Measurements from ENCODE around the gene PFKFB3.
A peak's percentile ranks its signal among the peaks of the same experiment; 100 is the strongest.

PFKFB3 gene

GRCh38 chr10:6213257-6213905, 10.6 kb downstream of the PFKFB3 start:
- Histone ChIP-seq H3K4me1 (ENCODE audit: control insufficient read depth, insufficient read depth, low read length, unreplicated experiment) (no peaks in the 10 kb centered on the region), H3K79me2 (ENCODE audit: control insufficient read depth, insufficient read depth, low read length, unreplicated experiment) (peaks cover 43% of the 10 kb centered on the region), H3K27ac (ENCODE audit: low read depth, low read length) (no peak overlapping the region), H3K36me3 (ENCODE audit: insufficient read depth, low read length) (peaks cover 7% of the 10 kb centered on the region; the same call in 1 of the 2 replicates), H2AFZ (ENCODE audit: low read length, unreplicated experiment) (no peak overlapping the region), H3K4me3 (ENCODE audit: low read depth, low read length) (no peak overlapping the region), H3K27me3 (ENCODE audit: insufficient read depth, low read length) (no peaks in the 10 kb centered on the region)

- Histone ChIP-seq H3K36me3 (ENCODE audit: insufficient read depth, low read length) (peaks cover 10% of the 10 kb centered on the region; the same call in 1 of the 2 replicates), H3K27me3 (ENCODE audit: insufficient read depth, low read length) (no peaks in the 10 kb centered on the region), H2AFZ (ENCODE audit: low read length, unreplicated experiment) (no peak overlapping the region), H3K27ac (ENCODE audit: low read depth, low read length) (no peak overlapping the region), H3K4me1 (ENCODE audit: control insufficient read depth, insufficient read depth, low read length, unreplicated experiment) (peaks cover 4% of the 10 kb centered on the region), H3K79me2 (ENCODE audit: control insufficient read depth, insufficient read depth, low read length, unreplicated experiment) (peaks cover 37% of the 10 kb centered on the region), H3K4me3 (ENCODE audit: low read depth, low read length) (no peak overlapping the region)
These were observed 11.2 kb downstream of the PFKFB3 start for GRCh38 chr10:6213908-6214307.

DNA sequence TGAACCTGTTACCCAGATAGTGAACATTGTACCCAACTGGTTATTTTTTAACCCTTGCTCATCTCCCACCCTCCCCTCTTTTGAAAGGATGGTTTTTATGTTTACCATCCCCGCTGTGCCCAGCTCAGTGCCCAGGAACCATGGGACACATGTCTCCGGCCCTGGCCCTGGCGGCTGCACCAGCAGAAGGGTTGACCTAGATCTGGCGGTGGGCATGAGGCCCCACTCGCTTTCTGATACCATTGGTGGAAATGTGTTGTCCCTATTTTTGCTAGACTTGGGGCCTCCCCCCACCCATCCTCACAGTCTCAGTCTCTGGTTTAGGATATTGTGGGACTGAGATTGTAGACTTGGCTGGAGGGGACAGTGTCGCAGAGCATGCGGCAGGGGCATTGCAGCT, 11.9 kb downstream of the PFKFB3 start:
- H3K79me2 ChIP-seq (ENCODE audit: control insufficient read depth, insufficient read depth, low read length, unreplicated experiment): peaks cover 34% of the 10 kb centered on the region
- H3K27ac ChIP-seq (ENCODE audit: low read depth, low read length): no peak overlapping the region
- H3K4me1 ChIP-seq (ENCODE audit: control insufficient read depth, insufficient read depth, low read length, unreplicated experiment): peaks cover 9% of the 10 kb centered on the region

DNA sequence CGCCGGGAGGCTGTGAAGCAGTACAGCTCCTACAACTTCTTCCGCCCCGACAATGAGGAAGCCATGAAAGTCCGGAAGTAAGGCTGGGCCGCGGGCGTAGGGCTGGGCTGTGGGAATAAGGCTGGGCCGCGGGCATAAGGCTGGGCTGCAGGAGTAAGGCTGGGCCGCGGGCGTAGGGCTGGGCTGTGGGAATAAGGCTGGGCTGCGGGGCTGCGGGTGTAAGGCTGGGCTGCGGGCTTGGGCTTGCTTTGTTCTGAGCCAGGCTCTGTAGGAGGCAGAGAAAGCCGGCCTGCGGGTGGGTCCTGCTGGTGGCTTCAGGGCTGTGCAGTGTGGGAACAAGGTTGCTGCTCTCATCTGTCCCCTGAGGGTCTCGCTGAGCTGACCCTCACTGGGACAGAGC, 12.5 kb downstream of the PFKFB3 start:
- Histone ChIP-seq H3K79me2 (ENCODE audit: control insufficient read depth, insufficient read depth, low read length, unreplicated experiment) (peaks cover 34% of the 10 kb centered on the region), H3K27me3 (ENCODE audit: insufficient read depth, low read length) (no peaks in the 10 kb centered on the region), H3K36me3 (ENCODE audit: insufficient read depth, low read length) (peaks cover 10% of the 10 kb centered on the region), H3K4me3 (ENCODE audit: low read depth, low read length) (no peak overlapping the region), H3K27ac (ENCODE audit: low read depth, low read length) (no peak overlapping the region), H3K4me1 (ENCODE audit: control insufficient read depth, insufficient read depth, low read length, unreplicated experiment) (peaks cover 9% of the 10 kb centered on the region), H2AFZ (ENCODE audit: low read length, unreplicated experiment) (no peak overlapping the region)

More for the DNA sequence above, 11.9 kb downstream of the PFKFB3 start:
- Histone ChIP-seq H2AFZ (ENCODE audit: low read length, unreplicated experiment) (no peak overlapping the region), H3K27me3 (ENCODE audit: insufficient read depth, low read length) (no peaks in the 10 kb centered on the region), H3K36me3 (ENCODE audit: insufficient read depth, low read length) (peaks cover 10% of the 10 kb centered on the region), H3K4me3 (ENCODE audit: low read depth, low read length) (no peak overlapping the region)

GRCh38 chr10:6215683-6216484, 13.2 kb downstream of the PFKFB3 start:
- Histone ChIP-seq H3K27me3 (ENCODE audit: insufficient read depth, low read length) (no peaks in the 10 kb centered on the region), H3K79me2 (ENCODE audit: control insufficient read depth, insufficient read depth, low read length, unreplicated experiment) (peaks cover 32% of the 10 kb centered on the region), H3K36me3 (ENCODE audit: insufficient read depth, low read length) (peaks cover 11% of the 10 kb centered on the region), H3K4me1 (ENCODE audit: control insufficient read depth, insufficient read depth, low read length, unreplicated experiment) (peaks cover 9% of the 10 kb centered on the region), H3K27ac (ENCODE audit: low read depth, low read length) (no peak overlapping the region), H2AFZ (ENCODE audit: low read length, unreplicated experiment) (no peak overlapping the region), H3K4me3 (ENCODE audit: low read depth, low read length) (no peak overlapping the region)

DNA sequence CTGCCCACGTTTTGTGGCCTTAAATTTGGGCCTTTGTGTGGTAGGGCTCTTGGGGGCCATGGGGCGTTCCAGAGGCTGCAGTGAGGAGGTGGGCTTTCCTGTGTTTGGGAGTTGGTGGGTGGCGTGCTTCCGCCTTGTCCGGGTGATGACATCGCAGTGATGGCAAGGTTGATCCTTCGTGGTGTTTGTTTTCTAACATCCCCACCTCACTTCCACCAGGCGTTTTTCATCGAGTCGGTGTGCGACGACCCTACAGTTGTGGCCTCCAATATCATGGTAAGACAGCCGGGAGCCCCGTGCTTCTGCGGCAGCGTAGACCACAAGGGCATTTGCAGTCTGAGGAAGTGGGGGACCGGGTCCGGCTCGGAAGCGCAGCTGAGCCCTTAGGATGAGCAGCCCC, 14.2 kb downstream of the PFKFB3 start:
- H3K4me1 ChIP-seq (ENCODE audit: control insufficient read depth, insufficient read depth, low read length, unreplicated experiment): peaks cover 14% of the 10 kb centered on the region
- peaks cover 22% of the 10 kb centered on the region for H3K79me2 ChIP-seq (ENCODE audit: control insufficient read depth, insufficient read depth, low read length, unreplicated experiment)
- no peak overlapping the region for H2AFZ ChIP-seq (ENCODE audit: low read length, unreplicated experiment)
- H3K36me3 ChIP-seq (ENCODE audit: insufficient read depth, low read length): peaks cover 21% of the 10 kb centered on the region
- H3K27ac ChIP-seq (ENCODE audit: low read depth, low read length): no peak overlapping the region
- no peaks in the 10 kb centered on the region for H3K27me3 ChIP-seq (ENCODE audit: insufficient read depth, low read length)
- H3K4me3 ChIP-seq (ENCODE audit: low read depth, low read length): no peak overlapping the region

DNA sequence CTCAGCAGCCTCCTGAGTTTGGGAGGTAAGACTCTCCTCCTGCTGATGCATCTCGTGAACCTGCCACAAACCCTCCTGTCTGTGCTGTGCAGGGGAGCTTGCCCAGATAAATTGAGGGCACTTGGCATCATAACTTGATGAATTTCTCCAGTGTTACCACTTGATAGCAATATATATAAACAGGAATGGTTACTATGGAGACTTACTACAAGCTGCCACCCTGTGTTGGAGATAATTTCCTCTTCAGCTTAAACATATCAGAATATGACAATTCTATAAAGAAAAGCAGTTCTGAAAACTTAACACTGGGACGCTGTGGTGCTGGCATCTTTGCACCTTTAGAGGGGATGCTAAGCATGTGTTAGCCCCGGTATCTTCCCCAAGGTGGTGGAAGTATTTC, 14.9 kb downstream of the PFKFB3 start:
- peaks cover 15% of the 10 kb centered on the region for H3K79me2 ChIP-seq (ENCODE audit: control insufficient read depth, insufficient read depth, low read length, unreplicated experiment)

GRCh38 chr10:6218692-6219493, 16.2 kb downstream of the PFKFB3 start:
- Histone ChIP-seq H3K36me3 (ENCODE audit: insufficient read depth, low read length) (peaks cover 23% of the 10 kb centered on the region), H3K27ac (ENCODE audit: low read depth, low read length) (peak overlapping the region; percentile 13; the same call in 1 of the 2 replicates)

More for the DNA sequence above, 14.9 kb downstream of the PFKFB3 start:
- Histone ChIP-seq H3K4me1 (ENCODE audit: control insufficient read depth, insufficient read depth, low read length, unreplicated experiment) (peaks cover 21% of the 10 kb centered on the region), H3K27ac (ENCODE audit: low read depth, low read length) (peak overlapping the region; percentile 49), H3K36me3 (ENCODE audit: insufficient read depth, low read length) (peaks cover 24% of the 10 kb centered on the region), H3K4me3 (ENCODE audit: low read depth, low read length) (no peak overlapping the region), H3K27me3 (ENCODE audit: insufficient read depth, low read length) (no peaks in the 10 kb centered on the region), H2AFZ (ENCODE audit: low read length, unreplicated experiment) (no peak overlapping the region)

DNA sequence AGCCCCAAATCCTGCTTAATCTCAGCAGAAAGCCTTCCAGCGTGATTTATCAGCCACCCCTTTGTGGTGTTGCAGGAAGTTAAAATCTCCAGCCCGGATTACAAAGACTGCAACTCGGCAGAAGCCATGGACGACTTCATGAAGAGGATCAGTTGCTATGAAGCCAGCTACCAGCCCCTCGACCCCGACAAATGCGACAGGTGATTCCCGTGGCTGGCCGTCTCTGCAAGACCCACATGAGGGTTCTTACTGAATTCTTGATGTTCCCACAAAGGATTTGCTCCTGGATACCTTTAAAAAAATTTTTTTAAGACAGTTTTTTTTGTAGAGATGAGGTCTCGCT, 16.7 kb downstream of the PFKFB3 start:
- peaks cover 4% of the 10 kb centered on the region for H3K79me2 ChIP-seq (ENCODE audit: control insufficient read depth, insufficient read depth, low read length, unreplicated experiment)
- peaks cover 23% of the 10 kb centered on the region for H3K4me1 ChIP-seq (ENCODE audit: control insufficient read depth, insufficient read depth, low read length, unreplicated experiment)
- H3K27me3 ChIP-seq (ENCODE audit: insufficient read depth, low read length): no peaks in the 10 kb centered on the region
- H3K27ac ChIP-seq (ENCODE audit: low read depth, low read length): no peak overlapping the region
- no peak overlapping the region for H3K4me3 ChIP-seq (ENCODE audit: low read depth, low read length)
- peaks cover 23% of the 10 kb centered on the region for H3K36me3 ChIP-seq (ENCODE audit: insufficient read depth, low read length)
- H2AFZ ChIP-seq (ENCODE audit: low read length, unreplicated experiment): no peak overlapping the region

More at GRCh38 chr10:6218692-6219493, 16.2 kb downstream of the PFKFB3 start:
- Histone ChIP-seq H3K79me2 (ENCODE audit: control insufficient read depth, insufficient read depth, low read length, unreplicated experiment) (peaks cover 4% of the 10 kb centered on the region), H2AFZ (ENCODE audit: low read length, unreplicated experiment) (no peak overlapping the region), H3K4me1 (ENCODE audit: control insufficient read depth, insufficient read depth, low read length, unreplicated experiment) (peaks cover 23% of the 10 kb centered on the region), H3K4me3 (ENCODE audit: low read depth, low read length) (no peak overlapping the region), H3K27me3 (ENCODE audit: insufficient read depth, low read length) (no peaks in the 10 kb centered on the region)

- Histone ChIP-seq H2AFZ (ENCODE audit: low read length, unreplicated experiment) (no peak overlapping the region), H3K79me2 (ENCODE audit: control insufficient read depth, insufficient read depth, low read length, unreplicated experiment) (no peaks in the 10 kb centered on the region), H3K4me1 (ENCODE audit: control insufficient read depth, insufficient read depth, low read length, unreplicated experiment) (peaks cover 23% of the 10 kb centered on the region), H3K27me3 (ENCODE audit: insufficient read depth, low read length) (no peaks in the 10 kb centered on the region), H3K4me3 (ENCODE audit: low read depth, low read length) (no peak overlapping the region), H3K36me3 (ENCODE audit: insufficient read depth, low read length) (peaks cover 23% of the 10 kb centered on the region), H3K27ac (ENCODE audit: low read depth, low read length) (no peak overlapping the region)
These were observed 17.9 kb downstream of the PFKFB3 start for GRCh38 chr10:6220418-6221191.
